PFSK-1 (cell line): Measurements from ENCODE around the gene ZNF783.
A peak's percentile ranks its signal among the peaks of the same experiment; 100 is the strongest.

Source experiments
- FOXP2 ChIP-seq: optimal IDR thresholded peaks from 2 replicates; pipeline ENCODE3; 2011; ENCODE audit warnings: borderline replicate concordance, control low read depth, inconsistent platforms; ENCODE audit not compliant: insufficient read depth; ENCODE audit errors: extremely low read length, extremely low read depth
- POLR2AphosphoS5 ChIP-seq: IDR thresholded peaks from 2 replicates; pipeline ENCODE4 v1.6.1; 2012; ENCODE audit warnings: low read depth, mild to moderate bottlenecking, control low read depth, low read length, moderate library complexity
- SIN3A ChIP-seq: IDR thresholded peaks from 2 replicates; pipeline ENCODE4 v1.6.1; 2012; ENCODE audit warnings: mild to moderate bottlenecking, low read length, moderate library complexity, borderline replicate concordance; ENCODE audit not compliant: insufficient read depth
- TAF1 ChIP-seq: IDR thresholded peaks from 2 replicates; pipeline ENCODE4 v1.6.1; 2012; ENCODE audit warnings: low read length, control low read depth, borderline replicate concordance; ENCODE audit not compliant: insufficient read depth
- TF ChIP-seq, protein P1 (sequence below), 2 experiments: IDR thresholded peaks; 2 replicates each; pipeline versions ENCODE4 v1.6.1 to v1.8.0; 2011 to 2012; ENCODE audit warnings: low read depth in 2 of 2, low read length in 2 of 2, control low read depth in 1 of 2, inconsistent platforms in 1 of 2, mild to moderate bottlenecking in 1 of 2, moderate library complexity in 1 of 2; ENCODE audit not compliant: insufficient read depth in 1 of 2

ZNF783 gene

DNA sequence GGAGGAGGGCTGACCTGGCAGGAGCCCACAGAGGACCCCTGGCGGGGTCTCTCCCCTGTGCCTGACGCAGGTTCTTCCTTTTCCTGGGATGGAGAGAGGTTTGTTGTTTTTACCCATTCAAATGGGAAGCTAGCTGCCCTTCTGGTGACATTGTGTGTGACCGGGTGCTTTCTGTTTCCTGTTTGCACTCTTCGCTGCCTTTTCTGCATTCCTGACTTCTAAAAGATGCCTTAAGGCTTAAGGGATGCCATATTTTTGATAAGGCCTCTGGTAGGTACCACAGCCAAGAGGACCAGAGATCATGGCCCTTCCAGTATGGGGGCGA lies 20.3 kb downstream of the ZNF783 start:
- TF ChIP-seq TAF1 (no peak), POLR2AphosphoS5 (no peak), FOXP2 (no peak), SIN3A (no peak)
- TF ChIP-seq, protein P1, sequence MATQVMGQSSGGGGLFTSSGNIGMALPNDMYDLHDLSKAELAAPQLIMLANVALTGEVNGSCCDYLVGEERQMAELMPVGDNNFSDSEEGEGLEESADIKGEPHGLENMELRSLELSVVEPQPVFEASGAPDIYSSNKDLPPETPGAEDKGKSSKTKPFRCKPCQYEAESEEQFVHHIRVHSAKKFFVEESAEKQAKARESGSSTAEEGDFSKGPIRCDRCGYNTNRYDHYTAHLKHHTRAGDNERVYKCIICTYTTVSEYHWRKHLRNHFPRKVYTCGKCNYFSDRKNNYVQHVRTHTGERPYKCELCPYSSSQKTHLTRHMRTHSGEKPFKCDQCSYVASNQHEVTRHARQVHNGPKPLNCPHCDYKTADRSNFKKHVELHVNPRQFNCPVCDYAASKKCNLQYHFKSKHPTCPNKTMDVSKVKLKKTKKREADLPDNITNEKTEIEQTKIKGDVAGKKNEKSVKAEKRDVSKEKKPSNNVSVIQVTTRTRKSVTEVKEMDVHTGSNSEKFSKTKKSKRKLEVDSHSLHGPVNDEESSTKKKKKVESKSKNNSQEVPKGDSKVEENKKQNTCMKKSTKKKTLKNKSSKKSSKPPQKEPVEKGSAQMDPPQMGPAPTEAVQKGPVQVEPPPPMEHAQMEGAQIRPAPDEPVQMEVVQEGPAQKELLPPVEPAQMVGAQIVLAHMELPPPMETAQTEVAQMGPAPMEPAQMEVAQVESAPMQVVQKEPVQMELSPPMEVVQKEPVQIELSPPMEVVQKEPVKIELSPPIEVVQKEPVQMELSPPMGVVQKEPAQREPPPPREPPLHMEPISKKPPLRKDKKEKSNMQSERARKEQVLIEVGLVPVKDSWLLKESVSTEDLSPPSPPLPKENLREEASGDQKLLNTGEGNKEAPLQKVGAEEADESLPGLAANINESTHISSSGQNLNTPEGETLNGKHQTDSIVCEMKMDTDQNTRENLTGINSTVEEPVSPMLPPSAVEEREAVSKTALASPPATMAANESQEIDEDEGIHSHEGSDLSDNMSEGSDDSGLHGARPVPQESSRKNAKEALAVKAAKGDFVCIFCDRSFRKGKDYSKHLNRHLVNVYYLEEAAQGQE (IDR thresholded peaks at IDR 0.05; ENCODE audit: insufficient read depth in 1 of 2, low read depth in 2 of 2, low read length in 2 of 2): no peak

DNA sequence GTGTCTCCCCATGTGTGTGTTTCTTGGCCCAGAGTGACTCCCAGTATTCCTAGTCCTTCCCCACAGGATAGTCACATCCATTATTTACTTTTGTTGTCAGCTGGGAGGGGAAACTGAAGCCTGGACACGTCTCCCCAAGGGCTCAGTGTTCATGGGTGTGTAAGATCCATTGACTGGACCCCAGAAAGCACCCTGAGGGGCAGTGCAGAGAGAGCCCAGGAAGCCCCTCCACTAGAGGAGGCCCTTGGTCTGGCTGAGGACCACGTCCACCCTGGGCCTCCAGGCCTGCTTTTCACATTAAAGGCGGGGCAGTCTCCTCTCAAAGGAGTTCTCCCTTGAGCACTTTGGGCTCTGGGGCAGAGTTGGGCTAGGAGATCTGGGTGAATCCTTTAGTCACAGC lies 21.3 kb downstream of the ZNF783 start:
- TF ChIP-seq, protein P1 (IDR thresholded peaks at IDR 0.05; ENCODE audit: insufficient read depth in 1 of 2, low read depth in 2 of 2, low read length in 2 of 2): no peak
- TF ChIP-seq POLR2AphosphoS5: no peak
- TF ChIP-seq SIN3A: no peak
- TF ChIP-seq TAF1: no peak
- no peak for TF ChIP-seq FOXP2

DNA sequence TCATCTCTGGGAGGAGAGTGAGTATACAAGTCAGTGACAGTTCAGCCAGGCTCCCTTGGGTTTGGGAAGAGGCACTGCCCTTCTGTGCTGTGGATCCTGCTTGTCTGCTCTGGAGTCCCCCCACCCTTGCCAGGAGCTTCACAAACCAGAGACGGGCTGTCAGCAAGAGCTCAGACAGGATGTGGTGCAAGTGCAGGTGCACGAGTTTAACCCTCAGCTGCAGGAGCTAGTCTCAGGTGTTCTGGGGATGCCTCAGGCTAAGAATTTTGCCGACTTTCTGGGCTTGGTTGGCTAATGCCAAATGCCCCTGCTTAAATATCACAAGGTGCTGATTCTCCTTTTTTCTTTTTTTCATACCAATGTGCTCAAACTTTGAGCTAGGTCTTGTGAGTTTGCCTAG lies 22.3 kb downstream of the ZNF783 start:
- no peak for TF ChIP-seq SIN3A
- TF ChIP-seq, protein P1 (IDR thresholded peaks at IDR 0.05; ENCODE audit: insufficient read depth in 1 of 2, low read depth in 2 of 2, low read length in 2 of 2): no peak
- no peak for TF ChIP-seq TAF1
- TF ChIP-seq POLR2AphosphoS5: no peak
- no peak for TF ChIP-seq FOXP2

DNA sequence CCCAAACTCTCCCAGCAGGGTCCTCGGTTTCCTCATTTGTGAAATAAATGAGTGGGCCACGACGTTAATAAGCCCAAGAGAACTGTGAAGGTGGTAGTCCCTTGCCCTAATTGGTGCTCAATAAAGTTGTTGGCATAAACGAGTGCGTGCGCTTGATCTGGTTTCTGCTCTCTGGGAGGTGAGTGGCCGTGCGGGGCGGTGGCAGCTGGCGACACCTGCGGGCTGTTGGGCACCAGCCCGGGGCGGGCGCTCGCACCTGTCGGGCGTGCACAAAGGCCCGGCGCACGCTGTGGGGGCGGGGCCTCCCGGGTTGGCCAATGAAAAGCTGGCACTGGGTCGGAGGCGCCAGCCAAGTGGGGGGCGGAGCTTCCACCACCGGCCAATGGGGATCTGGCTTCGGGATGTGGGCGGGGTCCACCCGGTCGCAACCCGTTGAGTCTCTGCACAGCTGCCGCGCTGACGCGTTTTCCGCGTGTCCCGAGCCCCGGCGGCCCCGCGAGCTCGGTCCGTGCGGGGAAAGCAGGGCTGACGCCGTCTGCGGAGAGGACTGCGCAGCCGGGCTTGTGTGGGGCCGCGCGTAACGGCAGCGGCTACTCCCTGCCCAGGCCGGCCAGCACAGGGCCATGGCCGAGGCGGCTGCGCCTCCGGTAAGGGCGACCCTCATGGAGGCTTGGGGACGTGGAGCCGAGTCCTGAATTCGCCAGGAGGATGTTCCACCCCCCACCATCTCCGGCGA lies 23.0 kb downstream of the ZNF783 start:
- TF ChIP-seq TAF1: no peak
- peak; percentile 73 for TF ChIP-seq FOXP2
- TF ChIP-seq, protein P1 (IDR thresholded peaks at IDR 0.05; ENCODE audit: insufficient read depth in 1 of 2, low read depth in 2 of 2, low read length in 2 of 2): no peak
- peak; percentile 65; the same call in 1 of the 2 replicates for TF ChIP-seq POLR2AphosphoS5
- peak; percentile 16; the same call in 1 of the 2 replicates for TF ChIP-seq SIN3A

DNA sequence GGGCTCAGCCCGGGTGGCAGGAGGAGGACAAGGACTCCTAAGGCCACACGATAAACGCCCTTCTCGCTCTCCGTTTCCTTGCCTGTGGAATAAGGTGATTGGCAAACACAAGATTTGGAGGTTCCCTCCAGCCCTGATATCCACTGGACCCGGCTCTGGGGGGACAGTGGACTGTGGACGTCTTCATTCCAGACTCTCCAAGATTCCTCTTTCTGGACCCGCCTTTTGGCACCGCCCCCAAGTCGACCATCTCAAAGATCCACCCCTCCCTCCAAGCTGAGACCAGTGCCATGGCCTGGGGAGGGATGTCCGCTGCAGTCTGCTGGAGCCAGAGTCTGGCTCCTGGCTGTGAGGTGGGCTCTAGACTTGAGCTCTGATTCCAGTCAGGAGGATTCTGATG lies 23.6 kb downstream of the ZNF783 start:
- TF ChIP-seq TAF1 (no peak), FOXP2 (no peak), SIN3A (no peak), POLR2AphosphoS5 (no peak)
- TF ChIP-seq, protein P1 (IDR thresholded peaks at IDR 0.05; ENCODE audit: insufficient read depth in 1 of 2, low read depth in 2 of 2, low read length in 2 of 2): no peak
